Activated T-cell treated with anti-CD3 and anti-CD28 coated beads, Interleukin-2, amount 50 U/mL, for 72 hours (primary cell): ENCODE measurements around the gene GTF2B. TPM values are rescaled to one million over a fixed set of nuclear protein-coding genes. Genes with fewer than 3 reads are reported as not detected.
"Not testable (repeated sequence)": the region's sequence is repeated elsewhere in the genome, so short reads cannot be mapped to it uniquely, and the experiment has no call there.

Experiments used
- ATAC-seq, 2 donors: fragments of 150-1000 bp; cut with Tn5 transposase; replicated peaks in 1 of 2; 2 replicates each; pipeline ENCODE4 v1.10.0; 2021; ENCODE audit warnings: moderate library complexity in 2 of 2, mild to moderate bottlenecking in 1 of 2
- DNase-seq, 2 donors: peaks; one replicate each; pipeline ENCODE4 v3.0.0; 2021 to 2022; ENCODE audit warnings: mixed read lengths in 1 of 2
- H3K27ac Mint-ChIP-seq: one replicate; pipeline ENCODE4 v1.8.0; 2022; ENCODE audit warnings: mild to moderate bottlenecking, moderate library complexity, mixed read lengths
- H3K27me3 Mint-ChIP-seq: one replicate; pipeline ENCODE4 v1.8.0; 2022; ENCODE audit warnings: low read depth, mixed read lengths
- H3K36me3 Mint-ChIP-seq, 2 donors: one replicate each; pipeline ENCODE4 v1.8.0; 2022; ENCODE audit warnings: mixed read lengths in 2 of 2, mild to moderate bottlenecking in 1 of 2; ENCODE audit not compliant: insufficient read depth in 2 of 2
- H3K4me1 Mint-ChIP-seq: one replicate; pipeline ENCODE4 v1.8.0; 2022; ENCODE audit warnings: low read depth, mixed read lengths
- H3K4me3 Mint-ChIP-seq, 2 donors: one replicate each; pipeline ENCODE4 v1.8.0; 2022; ENCODE audit warnings: mild to moderate bottlenecking in 2 of 2, mixed read lengths in 2 of 2, moderate library complexity in 2 of 2
- H3K9me3 Mint-ChIP-seq, 2 donors: one replicate each; pipeline ENCODE4 v1.8.0; 2022; ENCODE audit warnings: mixed read lengths in 2 of 2
- total RNA-seq, 2 donors: library from RNA; stranded (reverse); gene quantifications; one replicate each; pipeline ENCODE4 v1.2.3, GENCODE V29; 2022

GTF2B gene
- total RNA-seq, 2 donors from 2014 or later: 37.2 to 38.7 TPM

GRCh38 chr1:88877911-88878310 lies 13.5 kb downstream of the GTF2B start:
- ATAC-seq (no peak), DNase-seq (no peak)
- Mint-ChIP-seq H3K27ac (peak overlapping the region; percentile 63), H3K36me3 (peaks cover 0 to 2% of the 10 kb centered on the region in 2 donors), H3K4me3 (no peak overlapping the region), H3K27me3 (no peaks in the 10 kb centered on the region), H3K9me3 (no peaks in the 10 kb centered on the region), H3K4me1 (peaks cover 40% of the 10 kb centered on the region)

GRCh38 chr1:88877382-88877825 lies 14.0 kb downstream of the GTF2B start:
- H3K27ac Mint-ChIP-seq: peak overlapping the region; percentile 63
- peaks cover 40% of the 10 kb centered on the region for H3K4me1 Mint-ChIP-seq
- no peak for DNase-seq

GRCh38 chr1:88876573-88877365 lies 14.6 kb downstream of the GTF2B start:
- DNase-seq (no peak), ATAC-seq (no peak)
- Mint-ChIP-seq H3K4me1 (peaks cover 34% of the 10 kb centered on the region), H3K27me3 (no peaks in the 10 kb centered on the region), H3K27ac (no peak overlapping the region), H3K9me3 (no peaks in the 10 kb centered on the region), H3K4me3 (no peak overlapping the region), H3K36me3 (peaks cover 0 to 2% of the 10 kb centered on the region in 2 donors)

More at GRCh38 chr1:88877382-88877825, 14.0 kb downstream of the GTF2B start:
- Mint-ChIP-seq H3K4me3 (no peak overlapping the region), H3K27me3 (no peaks in the 10 kb centered on the region), H3K9me3 (no peaks in the 10 kb centered on the region), H3K36me3 (peaks cover 0 to 4% of the 10 kb centered on the region in 2 donors)
- ATAC-seq: no peak

GRCh38 chr1:88875595-88875994 lies 15.8 kb downstream of the GTF2B start:
- Mint-ChIP-seq H3K36me3 (peaks cover 0 to 2% of the 10 kb centered on the region in 2 donors), H3K27ac (no peak overlapping the region), H3K9me3 (no peaks in the 10 kb centered on the region), H3K27me3 (no peaks in the 10 kb centered on the region), H3K4me3 (no peak overlapping the region), H3K4me1 (peaks cover 32% of the 10 kb centered on the region)
- no peak for DNase-seq
- no peak for ATAC-seq

GRCh38 chr1:88873737-88874349 lies 17.5 kb downstream of the GTF2B start:
- H3K4me3 Mint-ChIP-seq: no peak overlapping the region
- peaks cover 0 to 2% of the 10 kb centered on the region in 2 donors for H3K36me3 Mint-ChIP-seq
- DNase-seq (no peak), ATAC-seq (no peak)
- H3K4me1 Mint-ChIP-seq: peaks cover 43% of the 10 kb centered on the region
- no peaks in the 10 kb centered on the region for H3K27me3 Mint-ChIP-seq
- no peaks in the 10 kb centered on the region for H3K9me3 Mint-ChIP-seq
- H3K27ac Mint-ChIP-seq: no peak overlapping the region

GRCh38 chr1:88869644-88870043 lies 21.7 kb downstream of the GTF2B start:
- H3K4me3 Mint-ChIP-seq, H3K27ac Mint-ChIP-seq, H3K27me3 Mint-ChIP-seq, H3K36me3 Mint-ChIP-seq, H3K9me3 Mint-ChIP-seq, ATAC-seq, DNase-seq: not testable (repeated sequence)
- H3K4me1 Mint-ChIP-seq: peaks cover 68% of the 10 kb centered on the region

GRCh38 chr1:88867743-88868521 lies 23.4 kb downstream of the GTF2B start:
- H3K27ac Mint-ChIP-seq: peak overlapping the region; percentile 94
- peaks cover 0 to 5% of the 10 kb centered on the region in 2 donors for H3K36me3 Mint-ChIP-seq
- no peak for DNase-seq
- no peaks in the 10 kb centered on the region for H3K9me3 Mint-ChIP-seq
- H3K27me3 Mint-ChIP-seq: no peaks in the 10 kb centered on the region
- peak; percentile 78 to 79 for ATAC-seq
- H3K4me1 Mint-ChIP-seq: peaks cover 62% of the 10 kb centered on the region
- peak overlapping the region; percentile 69 to 94 for H3K4me3 Mint-ChIP-seq

- no peaks in the 10 kb centered on the region for H3K9me3 Mint-ChIP-seq
- DNase-seq (no peak), ATAC-seq (no peak)
- no peak overlapping the region for H3K4me3 Mint-ChIP-seq
- H3K36me3 Mint-ChIP-seq: peaks cover 0 to 10% of the 10 kb centered on the region in 2 donors
- peak overlapping the region; percentile 35 for H3K27ac Mint-ChIP-seq
- no peaks in the 10 kb centered on the region for H3K27me3 Mint-ChIP-seq
- H3K4me1 Mint-ChIP-seq: peaks cover 5% of the 10 kb centered on the region
These were observed 39.9 kb downstream of the GTF2B start for GRCh38 chr1:88851303-88852063.

GRCh38 chr1:88847643-88848042 lies 43.7 kb downstream of the GTF2B start:
- DNase-seq (no peak), ATAC-seq (no peak)
- H3K4me1 Mint-ChIP-seq: no peaks in the 10 kb centered on the region
- no peaks in the 10 kb centered on the region for H3K9me3 Mint-ChIP-seq
- no peaks in the 10 kb centered on the region for H3K36me3 Mint-ChIP-seq
- H3K4me3 Mint-ChIP-seq: no peak overlapping the region
- H3K27ac Mint-ChIP-seq: peak overlapping the region; percentile 4
- no peaks in the 10 kb centered on the region for H3K27me3 Mint-ChIP-seq

GRCh38 chr1:88825721-88826120 lies 65.6 kb downstream of the GTF2B start:
- Mint-ChIP-seq H3K9me3 (no peaks in the 10 kb centered on the region), H3K27me3 (no peaks in the 10 kb centered on the region), H3K4me1 (no peaks in the 10 kb centered on the region), H3K36me3 (peaks cover 0 to 4% of the 10 kb centered on the region in 2 donors), H3K4me3 (no peak overlapping the region), H3K27ac (no peak overlapping the region)
- DNase-seq (no peak), ATAC-seq (no peak)

GRCh38 chr1:88819642-88820041 lies 71.7 kb downstream of the GTF2B start:
- not testable (repeated sequence) for DNase-seq, H3K27ac Mint-ChIP-seq, H3K27me3 Mint-ChIP-seq, H3K4me3 Mint-ChIP-seq, H3K9me3 Mint-ChIP-seq, H3K4me1 Mint-ChIP-seq, ATAC-seq
- H3K36me3 Mint-ChIP-seq: peaks cover 2 to 15% of the 10 kb centered on the region in 2 donors

GRCh38 chr1:88813471-88813870 lies 77.9 kb downstream of the GTF2B start:
- no peaks in the 10 kb centered on the region for H3K4me1 Mint-ChIP-seq
- ATAC-seq (no peak), DNase-seq (no peak)
- H3K27me3 Mint-ChIP-seq: no peaks in the 10 kb centered on the region
- no peak overlapping the region for H3K27ac Mint-ChIP-seq
- H3K9me3 Mint-ChIP-seq: peaks cover 0 to under 1% of the 10 kb centered on the region in 2 donors
- H3K4me3 Mint-ChIP-seq: no peak overlapping the region
- H3K36me3 Mint-ChIP-seq: peaks cover 2 to 22% of the 10 kb centered on the region in 2 donors
